GM10847 (cell line): ENCODE measurements around the gene OTULINL.

Source experiments
- POLR2A ChIP-seq: IDR thresholded peaks from 2 replicates; pipeline ENCODE4 v1.6.1; 2011; ENCODE audit not compliant: insufficient read length; ENCODE audit errors: extremely low read depth

Gene OTULINL

GRCh38 chr5:14588145-14588544 lies 6.6 kb downstream of the OTULINL start:
- TF ChIP-seq POLR2A: no peak

GRCh38 chr5:14588758-14589543 lies 7.4 kb downstream of the OTULINL start:
- no peak for TF ChIP-seq POLR2A

GRCh38 chr5:14590949-14591348 lies 9.4 kb downstream of the OTULINL start:
- TF ChIP-seq POLR2A: no peak

GRCh38 chr5:14591548-14591947 lies 10.0 kb downstream of the OTULINL start:
- TF ChIP-seq POLR2A: no peak

- TF ChIP-seq POLR2A: no peak
These were observed 11.9 kb downstream of the OTULINL start for GRCh38 chr5:14593326-14594021.

GRCh38 chr5:14594378-14595074 lies 12.9 kb downstream of the OTULINL start:
- no peak for TF ChIP-seq POLR2A

GRCh38 chr5:14595189-14595588 lies 13.6 kb downstream of the OTULINL start:
- no peak for TF ChIP-seq POLR2A

GRCh38 chr5:14595891-14596290 lies 14.3 kb downstream of the OTULINL start:
- no peak for TF ChIP-seq POLR2A

- no peak for TF ChIP-seq POLR2A
These were observed 15.5 kb downstream of the OTULINL start for GRCh38 chr5:14597080-14597479.

GRCh38 chr5:14598225-14598624 lies 16.6 kb downstream of the OTULINL start:
- TF ChIP-seq POLR2A: no peak

GRCh38 chr5:14599476-14600127 lies 18.0 kb downstream of the OTULINL start:
- TF ChIP-seq POLR2A: no peak

- TF ChIP-seq POLR2A: no peak
These were observed 19.3 kb downstream of the OTULINL start for GRCh38 chr5:14600846-14601245.

GRCh38 chr5:14603141-14603540 lies 21.5 kb downstream of the OTULINL start:
- no peak for TF ChIP-seq POLR2A

- no peak for TF ChIP-seq POLR2A
These were observed 25.5 kb downstream of the OTULINL start for GRCh38 chr5:14607104-14607503.

GRCh38 chr5:14608169-14608568 lies 26.6 kb downstream of the OTULINL start:
- TF ChIP-seq POLR2A: no peak

GRCh38 chr5:14611737-14612136 lies 30.1 kb downstream of the OTULINL start:
- TF ChIP-seq POLR2A: no peak

GRCh38 chr5:14614490-14614889 lies 32.9 kb downstream of the OTULINL start:
- TF ChIP-seq POLR2A: no peak
